ENCODE results near the gene FZR1. TPM values are rescaled to one million over a fixed set of nuclear protein-coding genes. Genes with fewer than 3 reads are reported as not detected.
A peak's percentile ranks its signal among the peaks of the same experiment; 100 is the strongest.

Gene FZR1
- total RNA-seq, 2 donors from 2014 or later, result 32.2 to 64.9 TPM

DNA sequence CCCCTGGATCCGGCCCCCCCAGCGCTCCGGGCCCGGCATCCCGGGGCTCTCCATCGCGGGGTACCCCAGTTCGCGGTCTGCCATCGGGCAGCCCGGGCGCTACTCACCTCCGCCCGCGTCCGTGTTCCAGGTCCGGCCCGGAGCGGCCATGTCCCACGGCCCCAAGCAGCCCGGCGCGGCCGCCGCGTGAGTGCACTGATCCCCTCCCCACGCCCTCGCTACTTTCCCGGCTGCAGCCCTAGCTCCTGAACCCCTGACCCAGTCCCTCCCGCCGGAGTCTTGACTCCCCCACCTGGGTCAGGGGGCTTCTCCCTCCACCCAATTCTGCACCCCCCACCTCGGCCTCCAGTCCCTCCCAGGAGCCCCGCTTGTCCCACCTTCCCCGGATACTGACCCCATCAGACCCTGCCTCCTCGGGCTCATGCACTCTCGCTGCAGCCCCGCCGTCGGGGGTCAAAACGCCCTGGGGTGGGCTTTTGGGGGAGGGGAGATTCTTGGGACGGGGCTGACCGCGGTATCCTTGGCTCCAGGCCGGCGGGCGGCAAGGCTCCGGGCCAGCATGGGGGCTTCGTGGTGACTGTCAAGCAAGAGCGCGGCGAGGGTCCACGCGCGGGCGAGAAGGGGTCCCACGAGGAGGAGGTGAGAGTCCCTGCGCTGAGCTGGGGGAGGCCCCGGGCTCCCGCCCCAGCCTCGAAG, 67.2 kb downstream of the FZR1 start:
- TF ChIP-seq POLR2A (IDR thresholded peaks at IDR 0.05), result peak; percentile 24
- TF ChIP-seq, protein P1, sequence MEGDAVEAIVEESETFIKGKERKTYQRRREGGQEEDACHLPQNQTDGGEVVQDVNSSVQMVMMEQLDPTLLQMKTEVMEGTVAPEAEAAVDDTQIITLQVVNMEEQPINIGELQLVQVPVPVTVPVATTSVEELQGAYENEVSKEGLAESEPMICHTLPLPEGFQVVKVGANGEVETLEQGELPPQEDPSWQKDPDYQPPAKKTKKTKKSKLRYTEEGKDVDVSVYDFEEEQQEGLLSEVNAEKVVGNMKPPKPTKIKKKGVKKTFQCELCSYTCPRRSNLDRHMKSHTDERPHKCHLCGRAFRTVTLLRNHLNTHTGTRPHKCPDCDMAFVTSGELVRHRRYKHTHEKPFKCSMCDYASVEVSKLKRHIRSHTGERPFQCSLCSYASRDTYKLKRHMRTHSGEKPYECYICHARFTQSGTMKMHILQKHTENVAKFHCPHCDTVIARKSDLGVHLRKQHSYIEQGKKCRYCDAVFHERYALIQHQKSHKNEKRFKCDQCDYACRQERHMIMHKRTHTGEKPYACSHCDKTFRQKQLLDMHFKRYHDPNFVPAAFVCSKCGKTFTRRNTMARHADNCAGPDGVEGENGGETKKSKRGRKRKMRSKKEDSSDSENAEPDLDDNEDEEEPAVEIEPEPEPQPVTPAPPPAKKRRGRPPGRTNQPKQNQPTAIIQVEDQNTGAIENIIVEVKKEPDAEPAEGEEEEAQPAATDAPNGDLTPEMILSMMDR (IDR thresholded peaks at IDR 0.05), result no peak
- no peak for DNase-seq (ENCODE audit: low spot score)
- no peaks in the 10 kb centered on the region for H3K4me1 ChIP-seq (replicated peaks)
- no peaks in the 10 kb centered on the region for H3K36me3 ChIP-seq
- no peaks in the 10 kb centered on the region for H3K27me3 ChIP-seq (replicated peaks; ENCODE audit: insufficient read depth)
- H3K27ac ChIP-seq, result peak overlapping the region; percentile 87 to 89
- WGBS, result under 1% methylated on average over 54 of the region's 60 CpGs
- H3K4me3 ChIP-seq, result peak overlapping the region; percentile 97 to 99
- intact Hi-C loops (cut with DNase I), result loop anchor here (2.0 to 10.0 kb wide), 2 partner anchors 17 to 69 kb away; partner anchors contain the start of genes DOHH, FZR1 and MFSD12
- no peaks in the 10 kb centered on the region for H3K9me3 ChIP-seq

DNA sequence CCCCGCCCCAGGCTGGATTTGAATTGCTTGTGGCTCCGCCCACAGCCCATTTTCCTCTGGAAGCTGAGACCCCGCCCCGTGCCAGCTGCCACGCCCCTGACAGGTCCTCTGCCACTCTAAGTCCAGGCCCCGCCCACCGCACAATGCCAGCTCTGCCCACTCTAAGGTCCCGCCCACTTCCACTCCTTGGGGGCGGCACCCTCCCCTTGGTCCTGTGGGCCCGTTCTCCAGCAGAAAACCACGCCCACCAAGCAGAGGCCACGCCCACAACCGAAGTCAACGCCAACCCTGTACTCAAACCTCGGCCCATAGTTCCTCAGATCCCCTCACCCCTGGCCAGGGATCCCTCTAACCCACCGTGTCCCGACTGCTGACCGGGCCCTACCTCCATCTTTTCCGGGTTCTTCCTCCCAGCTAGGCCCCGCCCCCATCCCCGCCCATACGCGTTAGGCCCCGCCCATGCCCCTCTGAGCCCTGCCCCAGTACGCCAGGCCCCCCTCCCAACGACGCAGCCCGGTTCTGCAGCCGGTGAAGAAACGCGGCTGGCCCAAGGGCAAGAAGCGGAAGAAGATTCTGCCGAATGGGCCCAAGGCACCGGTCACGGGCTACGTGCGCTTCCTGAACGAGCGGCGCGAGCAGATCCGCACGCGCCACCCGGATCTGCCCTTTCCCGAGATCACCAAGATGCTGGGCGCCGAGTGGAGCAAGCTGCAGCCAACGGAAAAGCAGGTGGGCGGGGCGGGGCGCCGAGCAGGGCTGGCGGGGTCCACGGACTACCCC, 67.9 kb downstream of the FZR1 start:
- Histone ChIP-seq H3K27ac (peak overlapping the region in 1 of 2 donors; percentile 87), H3K9me3 (no peaks in the 10 kb centered on the region), H3K27me3 (replicated peaks; ENCODE audit: insufficient read depth) (no peaks in the 10 kb centered on the region), H3K4me3 (peak overlapping the region; percentile 97 to 99), H3K4me1 (replicated peaks) (no peaks in the 10 kb centered on the region), H3K36me3 (no peaks in the 10 kb centered on the region)
- TF ChIP-seq, protein P1 (IDR thresholded peaks at IDR 0.05), result no peak
- TF ChIP-seq POLR2AphosphoS5 (IDR thresholded peaks at IDR 0.05), result peak; percentile 65
- DNase-seq (ENCODE audit: low spot score), result peak; percentile 94
- 61% methylated on average over 54 of the region's 55 CpGs for WGBS
- intact Hi-C loops (cut with DNase I), result loop anchor here (2.0 to 10.0 kb wide), 2 partner anchors 17 to 69 kb away; partner anchors contain the start of genes DOHH, FZR1 and MFSD12

DNA sequence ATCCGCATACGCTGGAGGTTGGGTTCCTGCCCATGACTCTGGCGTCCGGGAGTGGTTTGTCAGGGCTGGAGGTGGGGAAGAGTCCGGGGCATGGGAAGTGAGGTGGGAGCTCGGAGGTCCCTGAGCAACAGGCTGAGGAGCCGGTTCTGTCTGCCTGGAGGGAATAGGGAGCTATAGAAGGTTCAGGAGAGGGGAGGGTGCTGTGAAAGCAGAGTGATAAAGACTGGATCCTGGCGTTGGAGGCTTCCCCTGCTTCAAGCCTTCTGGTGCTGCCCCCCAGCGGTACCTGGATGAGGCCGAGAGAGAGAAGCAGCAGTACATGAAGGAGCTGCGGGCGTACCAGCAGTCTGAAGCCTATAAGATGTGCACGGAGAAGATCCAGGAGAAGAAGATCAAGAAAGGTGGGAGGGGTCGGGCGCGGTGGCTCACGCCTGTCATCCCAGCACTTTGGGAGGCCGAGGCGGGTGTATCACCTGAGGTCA, 69.2 kb downstream of the FZR1 start:
- no peak for DNase-seq (ENCODE audit: low spot score)
- TF ChIP-seq, protein P1 (IDR thresholded peaks at IDR 0.05), result peak in 1 of 4 experiments; percentile 20
- no peak for TF ChIP-seq POLR2AphosphoS5 (IDR thresholded peaks at IDR 0.05)
- Histone ChIP-seq H3K36me3 (no peaks in the 10 kb centered on the region), H3K27me3 (replicated peaks; ENCODE audit: insufficient read depth) (no peaks in the 10 kb centered on the region), H3K4me3 (no peak overlapping the region), H3K27ac (no peak overlapping the region), H3K4me1 (replicated peaks) (no peaks in the 10 kb centered on the region), H3K9me3 (no peaks in the 10 kb centered on the region)
- 89% methylated on average over 19 of the region's 19 CpGs for WGBS
- intact Hi-C loops (cut with DNase I), result loop anchor here (10.0 kb wide), 1 partner anchor 70 kb away; the partner anchor contains the start of genes DOHH and FZR1

DNA sequence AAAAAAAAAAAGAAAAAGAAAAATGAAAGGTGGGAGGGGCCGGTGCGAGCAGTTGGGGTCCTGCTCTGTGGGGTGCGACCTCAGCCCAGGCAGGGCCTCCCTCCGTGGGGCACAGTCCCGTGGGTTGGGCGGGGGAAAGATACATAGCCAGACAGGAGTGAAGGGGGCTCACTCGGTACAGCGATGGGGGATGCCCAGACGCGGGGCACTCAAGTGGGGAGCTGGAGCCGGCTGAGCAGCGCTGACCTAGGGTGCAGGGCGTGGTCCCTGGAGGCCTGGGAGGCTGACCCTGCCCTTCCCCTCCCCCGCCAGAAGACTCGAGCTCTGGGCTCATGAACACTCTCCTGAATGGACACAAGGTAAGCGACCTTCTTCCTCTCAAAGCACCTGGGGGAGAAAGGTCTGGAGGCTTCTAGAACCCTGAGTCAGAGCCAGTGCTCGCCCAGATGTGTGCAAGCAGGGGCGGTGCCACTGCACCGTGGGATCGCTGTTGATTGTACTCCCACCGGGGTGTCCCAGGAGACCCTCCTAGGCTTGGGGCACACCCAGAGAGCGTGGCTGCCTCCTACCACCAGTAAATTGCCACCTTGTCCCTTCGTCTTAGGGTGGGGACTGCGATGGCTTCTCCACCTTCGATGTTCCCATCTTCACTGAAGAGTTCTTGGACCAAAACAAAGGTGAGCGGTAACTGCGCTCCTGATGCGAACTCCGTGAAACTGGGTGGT, 70.0 kb downstream of the FZR1 start:
- 86% methylated on average over 29 of the region's 29 CpGs for WGBS
- DNase-seq (ENCODE audit: low spot score), result no peak
- Histone ChIP-seq H3K9me3 (no peaks in the 10 kb centered on the region), H3K27me3 (replicated peaks; ENCODE audit: insufficient read depth) (no peaks in the 10 kb centered on the region), H3K4me3 (peak overlapping the region in 1 of 2 donors; percentile 10), H3K27ac (peak overlapping the region; percentile 10 to 36), H3K36me3 (no peaks in the 10 kb centered on the region), H3K4me1 (replicated peaks) (no peaks in the 10 kb centered on the region)
- TF ChIP-seq, protein P1 (IDR thresholded peaks at IDR 0.05), result no peak
- TF ChIP-seq POLR2A (IDR thresholded peaks at IDR 0.05), result no peak
- TF ChIP-seq POLR2AphosphoS5 (IDR thresholded peaks at IDR 0.05), result no peak
- intact Hi-C loops (cut with DNase I), result loop anchor here (10.0 kb wide), 1 partner anchor 71 kb away; the partner anchor contains the start of genes DOHH and FZR1

Data from prostate gland (tissue), 2 donors.